Panc1 (cell line): ENCODE data around the gene NKX2-2. TPM values are rescaled to one million over a fixed set of nuclear protein-coding genes. Genes with fewer than 3 reads are reported as not detected.

ENCODE experiments used
- ATAC-seq: fragments of 200-7000 bp; cut with Tn5 transposase; 2 replicates; pipeline ENCODE4 v1.9.1; 2020; ENCODE audit warnings: mild to moderate bottlenecking, moderate library complexity
- BruUV-seq: library from RNA; stranded (reverse); fragments of 400-500 nt; replicated peaks from 2 replicates; lab custom pipeline; 2021; lab: Mats Ljungman, UMichigan
- CTCF ChIA-PET: fragments of 300-600 bp; sonication (Branson Sonifier 250); formaldehyde crosslinking; loops from one replicate; lab custom pipeline; 2022; ENCODE audit warnings: antibody characterized with exemption; lab: Charles Lee
- POLR2A ChIA-PET: fragments of 300-600 bp; sonication (Branson Sonifier 250); formaldehyde crosslinking; loops from one replicate; lab custom pipeline; 2022; ENCODE audit warnings: antibody characterized with exemption; lab: Charles Lee
- DNase-seq: peaks from one replicate; pipeline ENCODE4 v3.0.0-alpha.2; 2010; ENCODE audit warnings: low read depth, low spot score
- H3K27ac ChIP-seq: 2 replicates; pipeline ENCODE4 v1.5.1; 2011; ENCODE audit warnings: mild to moderate bottlenecking, low read length, inconsistent platforms
- H3K27me3 ChIP-seq: fragments of 200-500 bp; sonication (Bioruptor generic); 2 replicates; pipeline ENCODE4 v1.6.0; 2014; ENCODE audit warnings: low read length, inconsistent platforms; ENCODE audit not compliant: control insufficient read depth, insufficient read depth
- H3K36me3 ChIP-seq: fragments of 200-500 bp; sonication (Bioruptor generic); 2 replicates; pipeline ENCODE4 v1.5.1; 2014; ENCODE audit warnings: inconsistent platforms, mild to moderate bottlenecking, low read length, moderate library complexity; ENCODE audit not compliant: control insufficient read depth, insufficient read depth
- H3K4me1 ChIP-seq: 2 replicates; pipeline ENCODE4 v1.5.1; 2011; ENCODE audit warnings: inconsistent platforms, mild to moderate bottlenecking, low read length, moderate library complexity; ENCODE audit not compliant: control insufficient read depth, insufficient read depth
- H3K4me3 ChIP-seq, 2 experiments: 2 replicates each; pipeline ENCODE4 v1.5.1; 2011 to 2012; ENCODE audit warnings: low read depth in 2 of 2, low read length in 2 of 2, mild to moderate bottlenecking in 2 of 2, inconsistent platforms in 1 of 2, moderate library complexity in 1 of 2
- H3K9me3 ChIP-seq: fragments of 200-500 bp; sonication (Bioruptor generic); 2 replicates; pipeline ENCODE4 v1.5.1; 2014; ENCODE audit warnings: low read depth, mild to moderate bottlenecking, inconsistent platforms, low read length, moderate library complexity; ENCODE audit not compliant: control insufficient read depth, insufficient read depth
- POLR2AphosphoS5 ChIP-seq: IDR thresholded peaks from 2 replicates; pipeline ENCODE4 v1.6.1; 2012; ENCODE audit warnings: mild to moderate bottlenecking, low read depth, low read length, moderate library complexity
- SIN3A ChIP-seq: IDR thresholded peaks from 2 replicates; pipeline ENCODE4 v1.6.1; 2012; ENCODE audit warnings: low read depth, mild to moderate bottlenecking, low read length, moderate library complexity, borderline replicate concordance; ENCODE audit not compliant: insufficient read depth
- TCF7L2 ChIP-seq: IDR thresholded peaks from 2 replicates; pipeline ENCODE4 v1.6.1; 2011; ENCODE audit warnings: mild to moderate bottlenecking, low read depth, low read length, inconsistent platforms
- in situ Hi-C: cut with HindIII; loops from 2 replicates; pipeline ENCODE4 v1.10.0; 2016; ENCODE audit warnings: low sequenced_read_pairs, low pct_unique_long_range_greater_than_20kb
- intact Hi-C: fragments of 100-400 bp; cut with micrococcal nuclease; formaldehyde crosslinking; loops from one replicate; pipeline ENCODE4 v1.10.0; 2022; ENCODE audit not compliant: unreplicated experiment
- total RNA-seq: library from RNA; stranded (reverse); gene quantifications from one replicate; pipeline ENCODE4 v1.2.1, GENCODE V29; 2021; ENCODE audit not compliant: unreplicated experiment
- TF ChIP-seq, protein P1 (sequence below), 2 experiments: IDR thresholded peaks; 2 replicates each; pipeline ENCODE4 v1.6.1; 2011 to 2012; ENCODE audit warnings: low read depth in 2 of 2, control low read depth in 1 of 2, low read length in 1 of 2, mild to moderate bottlenecking in 1 of 2, moderate library complexity in 1 of 2; ENCODE audit not compliant: insufficient read depth in 1 of 2
- TF ChIP-seq, protein P2 (sequence below): fragments of 450-650 bp; IDR thresholded peaks from 2 replicates; pipeline ENCODE4 v1.5.1; 2017; ENCODE audit warnings: mild to moderate bottlenecking

NKX2-2 gene
- total RNA-seq, 1 experiment from 2014 or later = not detected

DNA sequence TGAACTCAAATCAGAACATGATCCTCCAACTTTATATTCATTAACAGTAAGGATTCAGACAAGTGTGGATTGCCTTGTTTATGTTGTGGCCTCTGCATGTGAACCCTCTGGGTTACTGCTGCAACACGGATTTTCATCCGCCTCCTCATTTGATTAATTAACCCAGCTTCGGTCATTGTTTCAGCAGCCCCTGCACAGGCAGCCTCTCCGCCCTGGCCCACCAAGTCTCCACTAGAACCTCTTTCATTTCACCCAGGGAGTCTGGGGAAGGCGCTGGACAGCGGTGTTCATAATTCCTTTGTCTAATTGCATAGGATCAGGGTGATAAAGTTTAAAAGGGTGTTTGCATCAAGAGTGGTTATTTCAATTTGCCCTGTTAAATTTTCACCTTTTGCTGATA is 15.7 kb downstream of the NKX2-2 start:
- ChIA-PET CTCF (no interaction called here), POLR2A (no interaction called here)
- Histone ChIP-seq H3K4me3 (no peak overlapping the region), H3K36me3 (no peaks in the 10 kb centered on the region), H3K27ac (no peak overlapping the region), H3K4me1 (no peaks in the 10 kb centered on the region), H3K27me3 (peaks cover 8% of the 10 kb centered on the region), H3K9me3 (no peaks in the 10 kb centered on the region)
- BruUV-seq = no TSS peak
- in situ Hi-C loops (no loop called here), intact Hi-C loops (no loop called here)
- no peak for ATAC-seq
- DNase-seq = no peak
- TF ChIP-seq, protein P1, sequence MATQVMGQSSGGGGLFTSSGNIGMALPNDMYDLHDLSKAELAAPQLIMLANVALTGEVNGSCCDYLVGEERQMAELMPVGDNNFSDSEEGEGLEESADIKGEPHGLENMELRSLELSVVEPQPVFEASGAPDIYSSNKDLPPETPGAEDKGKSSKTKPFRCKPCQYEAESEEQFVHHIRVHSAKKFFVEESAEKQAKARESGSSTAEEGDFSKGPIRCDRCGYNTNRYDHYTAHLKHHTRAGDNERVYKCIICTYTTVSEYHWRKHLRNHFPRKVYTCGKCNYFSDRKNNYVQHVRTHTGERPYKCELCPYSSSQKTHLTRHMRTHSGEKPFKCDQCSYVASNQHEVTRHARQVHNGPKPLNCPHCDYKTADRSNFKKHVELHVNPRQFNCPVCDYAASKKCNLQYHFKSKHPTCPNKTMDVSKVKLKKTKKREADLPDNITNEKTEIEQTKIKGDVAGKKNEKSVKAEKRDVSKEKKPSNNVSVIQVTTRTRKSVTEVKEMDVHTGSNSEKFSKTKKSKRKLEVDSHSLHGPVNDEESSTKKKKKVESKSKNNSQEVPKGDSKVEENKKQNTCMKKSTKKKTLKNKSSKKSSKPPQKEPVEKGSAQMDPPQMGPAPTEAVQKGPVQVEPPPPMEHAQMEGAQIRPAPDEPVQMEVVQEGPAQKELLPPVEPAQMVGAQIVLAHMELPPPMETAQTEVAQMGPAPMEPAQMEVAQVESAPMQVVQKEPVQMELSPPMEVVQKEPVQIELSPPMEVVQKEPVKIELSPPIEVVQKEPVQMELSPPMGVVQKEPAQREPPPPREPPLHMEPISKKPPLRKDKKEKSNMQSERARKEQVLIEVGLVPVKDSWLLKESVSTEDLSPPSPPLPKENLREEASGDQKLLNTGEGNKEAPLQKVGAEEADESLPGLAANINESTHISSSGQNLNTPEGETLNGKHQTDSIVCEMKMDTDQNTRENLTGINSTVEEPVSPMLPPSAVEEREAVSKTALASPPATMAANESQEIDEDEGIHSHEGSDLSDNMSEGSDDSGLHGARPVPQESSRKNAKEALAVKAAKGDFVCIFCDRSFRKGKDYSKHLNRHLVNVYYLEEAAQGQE (IDR thresholded peaks at IDR 0.05; ENCODE audit: insufficient read depth in 1 of 2, low read depth in 2 of 2, low read length in 1 of 2) = no peak
- no peak for TF ChIP-seq TCF7L2
- TF ChIP-seq SIN3A = no peak
- TF ChIP-seq, protein P2, sequence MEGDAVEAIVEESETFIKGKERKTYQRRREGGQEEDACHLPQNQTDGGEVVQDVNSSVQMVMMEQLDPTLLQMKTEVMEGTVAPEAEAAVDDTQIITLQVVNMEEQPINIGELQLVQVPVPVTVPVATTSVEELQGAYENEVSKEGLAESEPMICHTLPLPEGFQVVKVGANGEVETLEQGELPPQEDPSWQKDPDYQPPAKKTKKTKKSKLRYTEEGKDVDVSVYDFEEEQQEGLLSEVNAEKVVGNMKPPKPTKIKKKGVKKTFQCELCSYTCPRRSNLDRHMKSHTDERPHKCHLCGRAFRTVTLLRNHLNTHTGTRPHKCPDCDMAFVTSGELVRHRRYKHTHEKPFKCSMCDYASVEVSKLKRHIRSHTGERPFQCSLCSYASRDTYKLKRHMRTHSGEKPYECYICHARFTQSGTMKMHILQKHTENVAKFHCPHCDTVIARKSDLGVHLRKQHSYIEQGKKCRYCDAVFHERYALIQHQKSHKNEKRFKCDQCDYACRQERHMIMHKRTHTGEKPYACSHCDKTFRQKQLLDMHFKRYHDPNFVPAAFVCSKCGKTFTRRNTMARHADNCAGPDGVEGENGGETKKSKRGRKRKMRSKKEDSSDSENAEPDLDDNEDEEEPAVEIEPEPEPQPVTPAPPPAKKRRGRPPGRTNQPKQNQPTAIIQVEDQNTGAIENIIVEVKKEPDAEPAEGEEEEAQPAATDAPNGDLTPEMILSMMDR = no peak
- no peak for TF ChIP-seq POLR2AphosphoS5

DNA sequence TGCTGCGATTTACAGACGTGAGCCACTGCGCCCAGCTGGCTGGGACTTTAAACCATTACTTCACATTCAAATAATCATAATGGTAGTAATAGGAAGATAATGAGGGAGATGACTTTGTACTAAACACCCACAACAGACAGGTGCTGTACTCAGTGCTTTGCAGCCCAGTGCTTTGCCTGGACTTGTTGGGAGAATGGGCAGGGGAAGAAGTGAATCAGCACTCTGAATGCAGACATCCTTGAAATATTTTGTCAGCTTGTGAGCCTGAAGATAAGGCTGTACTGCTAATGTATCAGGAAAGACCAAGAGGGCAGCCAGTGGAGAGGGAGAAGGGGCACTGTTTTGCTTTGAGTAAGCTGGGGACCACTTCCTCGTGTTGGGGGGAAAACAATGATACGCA is 17.4 kb downstream of the NKX2-2 start:
- H3K4me1 ChIP-seq = no peaks in the 10 kb centered on the region
- TF ChIP-seq, protein P2 = no peak
- TF ChIP-seq SIN3A (no peak), POLR2AphosphoS5 (no peak), TCF7L2 (no peak)
- TF ChIP-seq, protein P1 (IDR thresholded peaks at IDR 0.05; ENCODE audit: insufficient read depth in 1 of 2, low read depth in 2 of 2, low read length in 1 of 2) = no peak
- ChIA-PET CTCF (no interaction called here), POLR2A (no interaction called here)
- intact Hi-C loops = no loop called here
- in situ Hi-C loops = no loop called here
- H3K27ac ChIP-seq = no peak overlapping the region
- no peak overlapping the region for H3K4me3 ChIP-seq
- DNase-seq (no peak), ATAC-seq (no peak)
- no peaks in the 10 kb centered on the region for H3K36me3 ChIP-seq
- H3K27me3 ChIP-seq = peaks cover 12% of the 10 kb centered on the region
- no peaks in the 10 kb centered on the region for H3K9me3 ChIP-seq
- no TSS peak for BruUV-seq
